K562 (cell line): ENCODE measurements around the gene SUPT5H. TPM values are rescaled to one million over a fixed set of nuclear protein-coding genes. Genes with fewer than 3 reads are reported as not detected.
A peak's percentile ranks its signal among the peaks of the same experiment; 100 is the strongest.

ENCODE experiments used
- CSDE1 ChIP-seq, 2 experiments: fragments of 450-650 bp; IDR thresholded peaks; 2 replicates each; pipeline ENCODE4 v1.6.1; 2016; ENCODE audit warnings: mild to moderate bottlenecking in 1 of 2
- E2F6 ChIP-seq, 2 experiments: IDR thresholded peaks; 2 replicates each; pipeline ENCODE4 v1.6.1; 2011; ENCODE audit warnings: borderline replicate concordance in 1 of 2, control low read depth in 1 of 2, low read depth in 1 of 2, low read length in 1 of 2, mild to moderate bottlenecking in 1 of 2, mixed read lengths in 1 of 2, moderate library complexity in 1 of 2; ENCODE audit not compliant: insufficient read depth in 1 of 2, insufficient read length in 1 of 2, poor library complexity in 1 of 2, severe bottlenecking in 1 of 2; ENCODE audit errors: extremely low read depth in 1 of 2
- ELF2 ChIP-seq: fragments of 250-450 bp; sonication (Bioruptor Pico); IDR thresholded peaks from 2 replicates; pipeline ENCODE4 v1.5.0; 2021; ENCODE audit warnings: mild to moderate bottlenecking
- JUND ChIP-seq, 2 experiments: IDR thresholded peaks; 2 replicates in 1 of 2; 3 replicates in 1 of 2; pipeline ENCODE4 v1.6.1; 2011; ENCODE audit warnings: borderline replicate concordance in 2 of 2, low read depth in 2 of 2, low read length in 2 of 2, improper control_type of control experiment in 1 of 2, missing biosample characterization in 1 of 2, missing genetic modification characterization in 1 of 2, missing genetic modification reagents in 1 of 2
- KAT7 ChIP-seq: sonication (generic); formaldehyde crosslinking; IDR thresholded peaks from 2 replicates; pipeline ENCODE4 v1.8.0; 2022; ENCODE audit warnings: missing genetic modification reagents, mild to moderate bottlenecking, borderline replicate concordance
- KLF6 ChIP-seq: fragments of 250-450 bp; sonication (Bioruptor Pico); IDR thresholded peaks from 2 replicates; pipeline ENCODE4 v1.4.0; 2020; ENCODE audit warnings: mild to moderate bottlenecking, moderate library complexity, borderline replicate concordance
- LCOR ChIP-seq: sonication (generic); formaldehyde crosslinking; IDR thresholded peaks from 2 replicates; pipeline ENCODE4 v1.8.0; 2022; ENCODE audit warnings: mild to moderate bottlenecking, missing genetic modification reagents
- MEF2A ChIP-seq: IDR thresholded peaks from 2 replicates; pipeline ENCODE4 v1.6.1; 2011; ENCODE audit warnings: low read depth, mild to moderate bottlenecking, low read length, moderate library complexity; ENCODE audit not compliant: control insufficient read depth
- NELFE ChIP-seq: IDR thresholded peaks from 2 replicates; pipeline ENCODE4 v1.6.1; 2011; ENCODE audit warnings: mild to moderate bottlenecking; ENCODE audit not compliant: insufficient read depth, insufficient read length
- NFE2L1 ChIP-seq: fragments of 450-650 bp; IDR thresholded peaks from 2 replicates; pipeline ENCODE4 v1.6.1; 2016; ENCODE audit warnings: missing genetic modification characterization, low read depth, mild to moderate bottlenecking, missing compliant biosample characterization, moderate library complexity, borderline replicate concordance
- NFRKB ChIP-seq: fragments of 450-650 bp; IDR thresholded peaks from 2 replicates; pipeline ENCODE4 v1.6.1; 2016; ENCODE audit warnings: low read depth
- PRPF4 ChIP-seq: fragments of 200-400 bp; formaldehyde crosslinking; IDR thresholded peaks from one replicate; pipeline ENCODE4 v1.6.1; 2017; ENCODE audit warnings: low read length, low read depth, mild to moderate bottlenecking; ENCODE audit not compliant: insufficient read depth, poor library complexity, severe bottlenecking
- TSHZ1 ChIP-seq: fragments of 250-450 bp; sonication (Bioruptor Pico); IDR thresholded peaks from 2 replicates; pipeline ENCODE4 v1.4.0; 2020; ENCODE audit warnings: mild to moderate bottlenecking, moderate library complexity
- ZNF512 ChIP-seq: IDR thresholded peaks from 2 replicates; pipeline ENCODE4 v1.6.1; 2016; ENCODE audit warnings: missing genetic modification characterization, missing compliant biosample characterization
- polyA plus RNA-seq, 8 experiments: library from polyadenylated mRNA; depleted of rRNA in 4 of 8; stranded (reverse) in 5 of 8; unstranded in 3 of 8; fragments of >200 nt; fragmentation: Nextera tagmentation in 2 of 8; fragmentation: Illumina TruSeq in 1 of 8; extraction: Ambion mirVana in 2 of 8; extraction: Trizol in 1 of 8; gene quantifications; 2 replicates each; pipeline versions ENCODE4 v1.2.1 to v1.2.3, GENCODE V29; 2011 to 2014; ENCODE audit warnings: inconsistent platforms in 1 of 8, missing spikeins in 1 of 8
- total RNA-seq, 7 experiments: library from RNA; depleted of rRNA in 6 of 7; stranded (reverse); fragments of >200 nt in 6 of 7; fragmentation: Illumina TruSeq in 2 of 7; extraction: Trizol in 2 of 7; gene quantifications; 2 replicates each; pipeline versions ENCODE4 v1.2.1 to v1.2.3, GENCODE V29; 2011 to 2021; ENCODE audit warnings: low replicate concordance in 1 of 7
- TF ChIP-seq, protein P1 (sequence below): fragments of 250-450 bp; sonication (Bioruptor Pico); IDR thresholded peaks from 2 replicates; pipeline ENCODE4 v1.5.0; 2021
- TF ChIP-seq, protein P2 (sequence below), 2 experiments: fragments of 450-650 bp; IDR thresholded peaks; 2 replicates each; pipeline ENCODE4 v1.6.1; 2016

The SUPT5H gene
- total and polyA plus RNA-seq, 9 of the 15 experiments (the other 6 are each of a cell fraction or from before 2014, with no cell fraction given): 13.3 to 85.9 (median 35.9) TPM

DNA sequence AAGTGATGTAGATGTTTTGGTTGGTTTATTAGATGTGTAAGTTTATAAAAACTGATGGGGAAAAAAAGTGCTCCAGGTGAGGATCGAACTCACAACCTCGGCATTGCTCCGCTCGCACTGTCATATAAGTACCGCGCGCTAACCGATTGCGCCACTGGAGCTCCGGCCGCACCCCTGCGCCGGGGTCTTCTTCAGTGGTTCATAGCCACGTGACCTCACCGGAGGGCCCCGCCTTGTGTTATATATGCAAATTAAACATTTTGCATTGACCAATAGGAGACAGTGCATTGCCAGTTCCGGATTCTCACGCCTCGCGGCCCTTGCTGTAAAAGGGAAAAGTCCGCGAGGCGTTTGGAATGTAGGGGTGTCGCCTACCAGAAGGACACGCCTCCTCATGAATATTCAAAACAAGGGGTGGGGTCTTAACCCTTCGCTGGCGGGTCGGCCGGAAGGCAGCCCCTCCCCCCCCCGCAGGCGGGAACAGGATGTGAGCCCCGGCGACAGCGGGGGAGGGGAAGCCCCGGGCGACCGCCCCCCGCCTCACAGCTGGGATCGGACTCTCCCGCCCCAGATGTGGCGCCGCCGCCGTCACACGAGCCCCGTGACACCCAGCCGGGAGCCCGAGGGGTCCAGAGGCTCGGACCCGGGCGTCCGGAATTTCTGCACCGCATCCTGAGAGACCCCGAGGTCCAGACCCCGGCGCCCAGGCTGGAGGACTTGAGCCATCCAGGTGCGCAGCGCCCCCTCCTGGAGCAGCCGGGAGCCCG, 33.1 kb upstream of the SUPT5H start, which contains the start of gene PLEKHG2 (continued):
- TF ChIP-seq PRPF4 (peak; percentile 95), KAT7 (CRISPR knock-in tag) (no peak; the same call in 1 of the 2 replicates), ELF2 (CRISPR knock-in tag) (peak; percentile 40; the same call in 1 of the 2 replicates), NFE2L1 (no peak), CSDE1 (IDR thresholded peaks at IDR 0.05) (no peak; a peak in 1 of 4 replicates), TSHZ1 (no peak), ZNF512 (tag) (no peak), NFRKB (no peak), E2F6 (IDR thresholded peaks at IDR 0.05; ENCODE audit: borderline replicate concordance in 1 of 2, extremely low read depth in 1 of 2, insufficient read depth in 1 of 2, insufficient read length in 1 of 2, low read depth in 1 of 2, low read length in 1 of 2, poor library complexity in 1 of 2, severe bottlenecking in 1 of 2) (peak in 1 of 2 experiments; percentile 74), KLF6 (peak; percentile 73; the same call in 1 of the 2 replicates), LCOR (CRISPR knock-in tag) (peak; percentile 83), MEF2A (0 out of 2 replicates have a peak, but pooled peaks have one; percentile 17), JUND (IDR thresholded peaks at IDR 0.05; ENCODE audit: borderline replicate concordance, low read depth, low read length) (peak; percentile 86), JUND (tag; IDR thresholded peaks at IDR 0.05; ENCODE audit: borderline replicate concordance, low read depth, low read length) (peak; percentile 86; the same call in 2 of the 3 replicates), NELFE (no peak)
- TF ChIP-seq, protein P1, sequence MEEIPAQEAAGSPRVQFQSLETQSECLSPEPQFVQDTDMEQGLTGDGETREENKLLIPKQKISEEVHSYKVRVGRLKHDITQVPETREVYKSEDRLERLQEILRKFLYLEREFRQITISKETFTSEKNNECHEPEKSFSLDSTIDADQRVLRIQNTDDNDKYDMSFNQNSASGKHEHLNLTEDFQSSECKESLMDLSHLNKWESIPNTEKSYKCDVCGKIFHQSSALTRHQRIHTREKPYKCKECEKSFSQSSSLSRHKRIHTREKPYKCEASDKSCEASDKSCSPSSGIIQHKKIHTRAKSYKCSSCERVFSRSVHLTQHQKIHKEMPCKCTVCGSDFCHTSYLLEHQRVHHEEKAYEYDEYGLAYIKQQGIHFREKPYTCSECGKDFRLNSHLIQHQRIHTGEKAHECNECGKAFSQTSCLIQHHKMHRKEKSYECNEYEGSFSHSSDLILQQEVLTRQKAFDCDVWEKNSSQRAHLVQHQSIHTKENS (CRISPR knock-in tag): no peak
- TF ChIP-seq, protein P2, sequence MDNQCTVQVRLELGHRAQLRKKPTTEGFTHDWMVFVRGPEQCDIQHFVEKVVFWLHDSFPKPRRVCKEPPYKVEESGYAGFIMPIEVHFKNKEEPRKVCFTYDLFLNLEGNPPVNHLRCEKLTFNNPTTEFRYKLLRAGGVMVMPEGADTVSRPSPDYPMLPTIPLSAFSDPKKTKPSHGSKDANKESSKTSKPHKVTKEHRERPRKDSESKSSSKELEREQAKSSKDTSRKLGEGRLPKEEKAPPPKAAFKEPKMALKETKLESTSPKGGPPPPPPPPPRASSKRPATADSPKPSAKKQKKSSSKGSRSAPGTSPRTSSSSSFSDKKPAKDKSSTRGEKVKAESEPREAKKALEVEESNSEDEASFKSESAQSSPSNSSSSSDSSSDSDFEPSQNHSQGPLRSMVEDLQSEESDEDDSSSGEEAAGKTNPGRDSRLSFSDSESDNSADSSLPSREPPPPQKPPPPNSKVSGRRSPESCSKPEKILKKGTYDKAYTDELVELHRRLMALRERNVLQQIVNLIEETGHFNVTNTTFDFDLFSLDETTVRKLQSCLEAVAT (IDR thresholded peaks at IDR 0.05): no peak
